ENCODE results near the gene RUVBL2. TPM values are rescaled to one million over a fixed set of nuclear protein-coding genes. Genes with fewer than 3 reads are reported as not detected.

RUVBL2 gene
- total RNA-seq, 1 experiment from 2014 or later = 130 TPM

DNA sequence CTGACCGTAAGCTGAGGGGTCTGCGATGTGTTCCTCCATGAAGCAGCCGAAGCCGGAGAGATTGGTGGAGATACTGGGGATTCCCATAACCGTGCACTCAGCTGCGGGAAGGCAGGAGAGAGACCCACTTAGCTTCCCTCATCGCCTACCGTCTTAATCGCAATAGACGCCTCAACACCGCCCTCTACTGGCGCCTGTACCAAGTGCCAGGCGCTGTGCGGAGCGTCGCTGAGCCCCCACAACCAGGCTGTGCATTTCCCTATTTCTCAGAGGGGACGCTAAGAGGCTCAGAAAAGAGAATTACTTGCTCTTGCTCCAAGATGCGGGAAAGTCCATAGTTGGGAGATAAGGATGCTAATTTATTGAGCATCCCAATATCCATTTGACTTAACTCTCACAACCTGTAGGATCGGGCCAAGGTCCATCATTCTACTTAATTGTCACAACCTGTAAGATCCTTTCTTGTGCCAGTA, 22.7 kb upstream of the RUVBL2 start:
- Histone ChIP-seq H3K4ac (ENCODE audit: low read depth, low read length) (no peak overlapping the region), H2AFZ (ENCODE audit: low read length) (no peak overlapping the region), H3K56ac (ENCODE audit: insufficient read length, low read depth, low read length) (no peak overlapping the region), H2BK15ac (ENCODE audit: low read depth, low read length) (no peak overlapping the region), H2BK120ac (ENCODE audit: low read depth, low read length, poor library complexity, severe bottlenecking) (no peak overlapping the region), H3T11ph (ENCODE audit: low read length) (no peak overlapping the region), H4K5ac (ENCODE audit: insufficient read length, low read depth, low read length) (no peak overlapping the region), H3K18ac (ENCODE audit: insufficient read length, low read depth, low read length) (no peak overlapping the region), H3K14ac (ENCODE audit: insufficient read depth, low read length) (no peak overlapping the region), H3K23ac (ENCODE audit: insufficient read length, low read depth, low read length) (no peak overlapping the region), H2BK20ac (ENCODE audit: low read depth, low read length, poor library complexity, severe bottlenecking) (no peak overlapping the region), H4K8ac (replicated peaks; ENCODE audit: insufficient read length, low read depth, low read length) (no peak overlapping the region), H3K9me3 (ENCODE audit: control insufficient read depth, low read depth, low read length) (no peaks in the 10 kb centered on the region), H3K27ac (ENCODE audit: insufficient read length, low read depth, low read length) (no peak overlapping the region), H2BK12ac (ENCODE audit: insufficient read length, low read depth, low read length) (no peak overlapping the region), H4K20me1 (ENCODE audit: control insufficient read depth, insufficient read depth, insufficient read length) (peaks cover under 1% of the 10 kb centered on the region), H3K9ac (ENCODE audit: extremely low read depth, insufficient read length, low read length) (no peak overlapping the region), H3K79me2 (ENCODE audit: insufficient read depth, low read length) (no peaks in the 10 kb centered on the region), H2AK5ac (ENCODE audit: insufficient read length, low read length) (no peak overlapping the region), H3K4me1 (ENCODE audit: insufficient read depth, low read length) (no peaks in the 10 kb centered on the region), H2BK5ac (ENCODE audit: insufficient read length, low read length) (no peak overlapping the region), H3K4me2 (ENCODE audit: insufficient read depth, insufficient read length, low read length) (no peak overlapping the region), H4K91ac (ENCODE audit: insufficient read length, low read depth, low read length) (no peak overlapping the region), H3K79me1 (ENCODE audit: insufficient read depth, low read depth, low read length, poor library complexity, severe bottlenecking) (no peaks in the 10 kb centered on the region), H3K23me2 (ENCODE audit: insufficient read length, low read depth, low read length, poor library complexity, severe bottlenecking) (peaks cover 4% of the 10 kb centered on the region), H3K27me3 (ENCODE audit: insufficient read depth, low read length) (no peaks in the 10 kb centered on the region)
- DNase-seq = peak; percentile 88
- Mint-ChIP-seq H3K4me3 (peak overlapping the region in 1 of 2 experiments; percentile 40; a peak in 1 of 5 replicates), H3K27me3 (ENCODE audit: low read depth) (no peaks in the 10 kb centered on the region), H3K9me3 (no peaks in the 10 kb centered on the region), H3K27ac (no peak overlapping the region), H3K36me3 (ENCODE audit: insufficient read depth in 1 of 3, low read depth in 3 of 3) (peaks cover 35 to 62% (median 57%) of the 10 kb centered on the region in 3 experiments; a peak in 6 of 7 replicates), H3K4me1 (peaks cover 10 to 28% of the 10 kb centered on the region in 2 experiments)
- TF ChIP-seq, protein P1, sequence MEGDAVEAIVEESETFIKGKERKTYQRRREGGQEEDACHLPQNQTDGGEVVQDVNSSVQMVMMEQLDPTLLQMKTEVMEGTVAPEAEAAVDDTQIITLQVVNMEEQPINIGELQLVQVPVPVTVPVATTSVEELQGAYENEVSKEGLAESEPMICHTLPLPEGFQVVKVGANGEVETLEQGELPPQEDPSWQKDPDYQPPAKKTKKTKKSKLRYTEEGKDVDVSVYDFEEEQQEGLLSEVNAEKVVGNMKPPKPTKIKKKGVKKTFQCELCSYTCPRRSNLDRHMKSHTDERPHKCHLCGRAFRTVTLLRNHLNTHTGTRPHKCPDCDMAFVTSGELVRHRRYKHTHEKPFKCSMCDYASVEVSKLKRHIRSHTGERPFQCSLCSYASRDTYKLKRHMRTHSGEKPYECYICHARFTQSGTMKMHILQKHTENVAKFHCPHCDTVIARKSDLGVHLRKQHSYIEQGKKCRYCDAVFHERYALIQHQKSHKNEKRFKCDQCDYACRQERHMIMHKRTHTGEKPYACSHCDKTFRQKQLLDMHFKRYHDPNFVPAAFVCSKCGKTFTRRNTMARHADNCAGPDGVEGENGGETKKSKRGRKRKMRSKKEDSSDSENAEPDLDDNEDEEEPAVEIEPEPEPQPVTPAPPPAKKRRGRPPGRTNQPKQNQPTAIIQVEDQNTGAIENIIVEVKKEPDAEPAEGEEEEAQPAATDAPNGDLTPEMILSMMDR (conservative IDR thresholded peaks at IDR 0.05) = peak; percentile 96
- WGBS (ENCODE audit: extremely low coverage, insufficient read length, low lambda C conversion rate) = no CpG with 5 or more reads among the region's 19 CpGs

Data from H9 (cell line).